ENCODE data around the gene WFDC1. TPM values are rescaled to one million over a fixed set of nuclear protein-coding genes. Genes with fewer than 3 reads are reported as not detected.

Gene WFDC1
- total and polyA plus RNA-seq, 2 of the 4 experiments (the other 2 are of a cell fraction) = 4.7 to 6.8 TPM

- ATAC-seq (ENCODE audit: low read depth) (no peak), DNase-seq (no peak)
- no peaks in the 10 kb centered on the region for H3K79me1 ChIP-seq (ENCODE audit: low read depth in 1 of 2, low read length in 2 of 2)
- dilution Hi-C loops (cut with HindIII; ENCODE audit: low sequenced_read_pairs, unreplicated experiment) (no loop called here), intact Hi-C loops (cut with micrococcal nuclease) (no loop called here), in situ Hi-C loops (cut with MboI; ENCODE audit: low sequenced_read_pairs) (no loop called here)
- H3K9me1 ChIP-seq (ENCODE audit: insufficient read depth, low read length) = 0 out of 2 replicates have a peak, but pooled peaks cover 2% of the 10 kb centered on the region
- H2BK5ac ChIP-seq (ENCODE audit: low read depth, low read length, poor library complexity, severe bottlenecking) = no peak overlapping the region
- POLR2A ChIA-PET (ENCODE audit: unreplicated experiment) = interaction anchor here (0.5 kb wide), 1 partner anchor 16 kb away, joined by 5 read pairs; no protein-coding TSS in a partner anchor
- no peak overlapping the region for H3K56ac ChIP-seq (ENCODE audit: extremely low read depth, insufficient read depth, low read length)
- no peak overlapping the region for H2BK20ac ChIP-seq (ENCODE audit: low read depth, low read length)
- H3K18ac ChIP-seq (ENCODE audit: low read depth, low read length) = no peak overlapping the region
- H3K23ac ChIP-seq (ENCODE audit: low read depth, low read length) = no peak overlapping the region
- WGBS, 2 experiments (ENCODE audit: extremely low coverage in 2 of 2, insufficient read length in 1 of 2) = 40% methylated on average over 1 of the region's 9 CpGs; no CpG with 5 or more reads in 1 of the 2 experiments
- H3K9ac ChIP-seq (ENCODE audit: low read depth, low read length) = no peak overlapping the region
- H2BK15ac ChIP-seq (ENCODE audit: low read depth, low read length) = no peak overlapping the region
- CTCF ChIA-PET = no interaction called here
- no peak overlapping the region for H3K4me3 ChIP-seq (ENCODE audit: insufficient read depth, low read depth, low read length)
- TF ChIP-seq CTCF (conservative IDR thresholded peaks at IDR 0.05; ENCODE audit: low read depth, low read length) = no peak
- no peak for TF ChIP-seq CEBPB (IDR thresholded peaks at IDR 0.05; ENCODE audit: low read depth, low read length)
- TF ChIP-seq, protein P1, sequence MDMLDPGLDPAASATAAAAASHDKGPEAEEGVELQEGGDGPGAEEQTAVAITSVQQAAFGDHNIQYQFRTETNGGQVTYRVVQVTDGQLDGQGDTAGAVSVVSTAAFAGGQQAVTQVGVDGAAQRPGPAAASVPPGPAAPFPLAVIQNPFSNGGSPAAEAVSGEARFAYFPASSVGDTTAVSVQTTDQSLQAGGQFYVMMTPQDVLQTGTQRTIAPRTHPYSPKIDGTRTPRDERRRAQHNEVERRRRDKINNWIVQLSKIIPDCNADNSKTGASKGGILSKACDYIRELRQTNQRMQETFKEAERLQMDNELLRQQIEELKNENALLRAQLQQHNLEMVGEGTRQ (IDR thresholded peaks at IDR 0.05; ENCODE audit: low read depth, low read length) = no peak
- TF ChIP-seq BHLHE40 (IDR thresholded peaks at IDR 0.05; ENCODE audit: low read depth, low read length) = no peak
- TF ChIP-seq FOS (IDR thresholded peaks at IDR 0.05; ENCODE audit: low read depth, low read length) = no peak
- TF ChIP-seq CHD1 (IDR thresholded peaks at IDR 0.05; ENCODE audit: low read depth, low read length) = no peak
- H3K4me1 ChIP-seq (ENCODE audit: control insufficient read depth, insufficient read depth, low read length) = no peaks in the 10 kb centered on the region
- no peak overlapping the region for H2AK5ac ChIP-seq (ENCODE audit: low read depth, low read length)
- BruUV-seq (replicated peaks) = no TSS peak
- H4K8ac ChIP-seq (ENCODE audit: low read depth in 2 of 2, low read length in 2 of 2) = no peak overlapping the region
- H3K4ac ChIP-seq (ENCODE audit: low read depth, low read length) = no peak overlapping the region
- H2BK120ac ChIP-seq (ENCODE audit: low read depth, low read length) = no peak overlapping the region
- H3K14ac ChIP-seq (replicated peaks; ENCODE audit: low read depth, low read length) = no peak overlapping the region
- no peaks in the 10 kb centered on the region for H4K20me1 ChIP-seq (ENCODE audit: insufficient read depth, low read length)
- no peak overlapping the region for H3K4me2 ChIP-seq (ENCODE audit: low read depth, low read length)
- no peak overlapping the region for H2AK9ac ChIP-seq (replicated peaks; ENCODE audit: low read depth, low read length, poor library complexity)
- peaks cover 3% of the 10 kb centered on the region for H3K9me3 ChIP-seq (ENCODE audit: control insufficient read depth, insufficient read depth, low read length)
- H2AFZ ChIP-seq (replicated peaks; ENCODE audit: low read length, poor library complexity) = no peak overlapping the region
- H4K5ac ChIP-seq (ENCODE audit: low read depth, low read length) = no peak overlapping the region
- H3K27ac ChIP-seq (ENCODE audit: insufficient read depth, low read length) = no peak overlapping the region
- H3K27me3 ChIP-seq (ENCODE audit: control insufficient read depth, insufficient read depth, low read length) = peaks cover 31% of the 10 kb centered on the region
- no peaks in the 10 kb centered on the region for H3K36me3 ChIP-seq (ENCODE audit: control insufficient read depth, insufficient read depth, low read length)
- no peak overlapping the region for H4K91ac ChIP-seq (ENCODE audit: insufficient read depth, low read depth, low read length)
These were observed 45.1 kb downstream of the WFDC1 start for GRCh38 chr16:84339766-84340165.

All from IMR-90 (cell line).